CD14-positive monocyte (primary cell): Measurements from ENCODE around the gene ZNF224. TPM values are rescaled to one million over a fixed set of nuclear protein-coding genes. Genes with fewer than 3 reads are reported as not detected.

Experiments
- DNase-seq, 3 donors: peaks; one replicate each; pipeline ENCODE4 v3.0.0-alpha.2; 2011 to 2022
- H2AFZ ChIP-seq: 2 replicates; pipeline ENCODE4 v1.6.0; 2012; ENCODE audit warnings: mild to moderate bottlenecking, low read depth, low read length, inconsistent platforms; ENCODE audit not compliant: insufficient read depth, poor library complexity, severe bottlenecking
- H3K27ac ChIP-seq, 2 donors: 1 replicate in 1 of 2; 2 replicates in 1 of 2; pipeline ENCODE4 v1.5.1; 2012 to 2013; ENCODE audit warnings: low read length in 2 of 2, control low read depth in 1 of 2, inconsistent platforms in 1 of 2, low read depth in 1 of 2, mild to moderate bottlenecking in 1 of 2
- H3K27me3 ChIP-seq, 2 donors: one replicate each; pipeline versions ENCODE4 v1.6.0 to v1.6.1; 2011 to 2013; ENCODE audit warnings: low read length in 2 of 2; ENCODE audit not compliant: control insufficient read depth in 2 of 2, insufficient read depth in 2 of 2
- H3K36me3 ChIP-seq, 2 donors: replicated peaks in 1 of 2; 1 replicate in 1 of 2; 2 replicates in 1 of 2; pipeline versions ENCODE4 v1.5.1 to v1.6.1; 2012 to 2013; ENCODE audit warnings: low read length in 2 of 2, control low read depth in 1 of 2, inconsistent platforms in 1 of 2, mild to moderate bottlenecking in 1 of 2; ENCODE audit not compliant: insufficient read depth in 2 of 2, control insufficient read depth in 1 of 2
- H3K4me1 ChIP-seq, 2 donors: 1 replicate in 1 of 2; 2 replicates in 1 of 2; pipeline versions ENCODE4 v1.5.1 to v1.6.1; 2012 to 2013; ENCODE audit warnings: low read length in 2 of 2, control low read depth in 1 of 2, inconsistent platforms in 1 of 2, mild to moderate bottlenecking in 1 of 2, moderate library complexity in 1 of 2; ENCODE audit not compliant: insufficient read depth in 2 of 2, control insufficient read depth in 1 of 2
- H3K4me2 ChIP-seq: replicated peaks from 2 replicates; pipeline ENCODE3; 2012; ENCODE audit warnings: low read length, moderate library complexity, mild to moderate bottlenecking; ENCODE audit not compliant: poor library complexity, severe bottlenecking; ENCODE audit errors: extremely low read depth
- H3K4me3 ChIP-seq, 3 experiments: fragments of 200-600 bp in 1 of 3; sonication (generic) in 1 of 3; replicated peaks in 1 of 3; 1 replicate in 2 of 3; 2 replicates in 1 of 3; pipeline ENCODE4 v1.5.1; 2011 to 2013; ENCODE audit warnings: low read length in 3 of 3, mild to moderate bottlenecking in 3 of 3, control low read depth in 2 of 3, low read depth in 2 of 3, inconsistent platforms in 1 of 3, moderate library complexity in 1 of 3
- H3K79me2 ChIP-seq: 2 replicates; pipeline ENCODE4 v1.6.0; 2012; ENCODE audit warnings: mild to moderate bottlenecking, control low read depth, inconsistent platforms, low read length, moderate library complexity; ENCODE audit not compliant: insufficient read depth
- H3K9ac ChIP-seq: 2 replicates; pipeline ENCODE4 v1.6.0; 2017; ENCODE audit warnings: low read length, mild to moderate bottlenecking; ENCODE audit not compliant: insufficient read depth, poor library complexity, severe bottlenecking
- H3K9me3 ChIP-seq, 2 donors: replicated peaks in 1 of 2; 1 replicate in 1 of 2; 2 replicates in 1 of 2; pipeline versions ENCODE4 v1.5.1 to v1.6.1; 2012 to 2013; ENCODE audit warnings: low read length in 2 of 2, control low read depth in 1 of 2; ENCODE audit not compliant: control insufficient read depth in 1 of 2, insufficient read depth in 1 of 2
- H4K20me1 ChIP-seq: 2 replicates; pipeline ENCODE4 v1.6.0; 2012; ENCODE audit warnings: mild to moderate bottlenecking, low read length, control low read depth, moderate library complexity; ENCODE audit not compliant: insufficient read depth
- H3K27ac Mint-ChIP-seq, 7 donors: one replicate each; pipeline ENCODE4 v1.8.0; 2020; ENCODE audit warnings: mild to moderate bottlenecking in 7 of 7, mixed read lengths in 7 of 7, moderate library complexity in 6 of 7, inconsistent platforms in 2 of 7
- H3K27me3 Mint-ChIP-seq, 3 donors: one replicate each; pipeline ENCODE4 v1.8.0; 2021 to 2022; ENCODE audit warnings: low read depth in 3 of 3, mild to moderate bottlenecking in 3 of 3, mixed read lengths in 3 of 3, moderate library complexity in 3 of 3, inconsistent platforms in 1 of 3
- H3K36me3 Mint-ChIP-seq, 2 donors: one replicate each; pipeline ENCODE4 v1.8.0; 2020; ENCODE audit warnings: mixed read lengths in 2 of 2, inconsistent platforms in 1 of 2, mild to moderate bottlenecking in 1 of 2
- H3K4me1 Mint-ChIP-seq: one replicate; pipeline ENCODE4 v1.8.0; 2020; ENCODE audit warnings: mild to moderate bottlenecking, mixed read lengths
- H3K4me3 Mint-ChIP-seq, 2 donors: one replicate each; pipeline ENCODE4 v1.8.0; 2020; ENCODE audit warnings: mild to moderate bottlenecking in 2 of 2, mixed read lengths in 2 of 2, moderate library complexity in 1 of 2
- H3K9me3 Mint-ChIP-seq, 7 donors: one replicate each; pipeline ENCODE4 v1.8.0; 2020 to 2022; ENCODE audit warnings: mixed read lengths in 7 of 7, mild to moderate bottlenecking in 6 of 7, moderate library complexity in 6 of 7, inconsistent platforms in 2 of 7
- WGBS: methylation state at CpG from one replicate; pipeline ENCODE4 v1.1.5; 2013; ENCODE audit warnings: missing lambda C conversion rate; ENCODE audit not compliant: insufficient coverage; 5-methylcytosine and 5-hydroxymethylcytosine counted together
- intact Hi-C, 2 donors: fragments of 100-400 bp; cut with micrococcal nuclease; formaldehyde crosslinking; loops; one replicate each; pipeline versions ENCODE4 v1.15.0 to v1.15.1; 2023
- polyA plus RNA-seq, 3 donors: library from polyadenylated mRNA; depleted of rRNA in 1 of 3; unstranded in 2 of 3; stranded (reverse) in 1 of 3; fragments of 300-500 nt in 2 of 3; fragments of >200 nt in 1 of 3; fragmentation: Illumina TruSeq in 2 of 3; gene quantifications; 1 replicate in 2 of 3; 2 replicates in 1 of 3; pipeline ENCODE4 v1.2.3, GENCODE V29; 2012 to 2021
- small RNA-seq: library from RNA; depleted of rRNA; stranded (forward); fragments of <200 nt; gene quantifications from one replicate; pipeline ENCODE3, GENCODE V24; 2012; ENCODE audit warnings: low read depth; ENCODE audit not compliant: insufficient read length
- TF ChIP-seq, protein P1 (sequence below): fragments of 200-600 bp; IDR thresholded peaks from one replicate; pipeline ENCODE4 v1.8.0; 2022; ENCODE audit warnings: antibody characterized with exemption, mild to moderate bottlenecking

ZNF224 gene
- polyA plus RNA-seq, 3 donors = 2.9 to 30.1 (median 3.5) TPM

DNA sequence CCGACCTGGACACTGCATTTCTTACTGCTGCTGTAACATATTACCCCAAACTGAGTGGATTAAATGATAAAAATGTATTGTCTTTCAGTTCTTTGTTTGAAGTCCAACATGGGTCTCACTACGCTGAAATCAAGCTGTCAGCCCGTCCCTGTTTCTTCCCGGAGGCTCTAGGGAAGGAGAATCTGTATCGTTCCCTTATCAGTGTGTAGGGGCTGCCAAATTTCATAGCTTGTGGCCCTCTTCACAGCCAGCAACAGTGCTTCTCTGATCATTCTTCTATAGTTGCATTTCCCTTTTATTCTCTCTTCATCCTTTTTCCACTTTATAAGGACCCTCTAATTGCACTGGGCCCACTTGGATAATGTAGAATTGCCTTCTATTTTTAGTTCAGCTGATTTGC lies 57.3 kb downstream of the ZNF224 start:
- WGBS = 100% methylated on average over 2 of the region's 5 CpGs

DNA sequence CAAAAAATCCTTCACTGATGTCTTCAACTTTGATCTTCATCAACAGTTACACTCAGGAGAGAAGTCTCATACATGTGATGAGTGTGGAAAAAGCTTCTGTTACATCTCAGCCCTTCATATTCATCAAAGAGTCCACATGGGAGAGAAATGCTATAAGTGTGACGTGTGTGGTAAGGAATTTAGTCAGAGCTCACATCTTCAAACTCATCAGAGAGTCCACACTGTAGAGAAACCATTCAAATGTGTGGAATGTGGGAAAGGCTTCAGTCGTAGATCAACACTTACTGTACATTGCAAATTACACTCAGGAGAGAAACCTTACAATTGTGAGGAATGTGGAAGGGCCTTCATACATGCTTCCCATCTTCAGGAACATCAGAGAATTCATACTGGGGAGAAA lies 62.3 kb downstream of the ZNF224 start:
- Histone ChIP-seq H3K27me3 (no peaks in the 10 kb centered on the region), H3K27ac (no peak overlapping the region), H4K20me1 (no peaks in the 10 kb centered on the region), H3K4me2 (no peak overlapping the region), H3K4me3 (peak overlapping the region in 1 of 3 experiments; percentile 26), H3K4me1 (no peaks in the 10 kb centered on the region), H3K36me3 (peaks cover 36 to 62% of the 10 kb centered on the region in 2 donors), H3K9ac (no peak overlapping the region), H2AFZ (no peak overlapping the region), H3K9me3 (peaks cover 48 to 92% of the 10 kb centered on the region in 2 donors), H3K79me2 (no peaks in the 10 kb centered on the region)
- TF ChIP-seq, protein P1, sequence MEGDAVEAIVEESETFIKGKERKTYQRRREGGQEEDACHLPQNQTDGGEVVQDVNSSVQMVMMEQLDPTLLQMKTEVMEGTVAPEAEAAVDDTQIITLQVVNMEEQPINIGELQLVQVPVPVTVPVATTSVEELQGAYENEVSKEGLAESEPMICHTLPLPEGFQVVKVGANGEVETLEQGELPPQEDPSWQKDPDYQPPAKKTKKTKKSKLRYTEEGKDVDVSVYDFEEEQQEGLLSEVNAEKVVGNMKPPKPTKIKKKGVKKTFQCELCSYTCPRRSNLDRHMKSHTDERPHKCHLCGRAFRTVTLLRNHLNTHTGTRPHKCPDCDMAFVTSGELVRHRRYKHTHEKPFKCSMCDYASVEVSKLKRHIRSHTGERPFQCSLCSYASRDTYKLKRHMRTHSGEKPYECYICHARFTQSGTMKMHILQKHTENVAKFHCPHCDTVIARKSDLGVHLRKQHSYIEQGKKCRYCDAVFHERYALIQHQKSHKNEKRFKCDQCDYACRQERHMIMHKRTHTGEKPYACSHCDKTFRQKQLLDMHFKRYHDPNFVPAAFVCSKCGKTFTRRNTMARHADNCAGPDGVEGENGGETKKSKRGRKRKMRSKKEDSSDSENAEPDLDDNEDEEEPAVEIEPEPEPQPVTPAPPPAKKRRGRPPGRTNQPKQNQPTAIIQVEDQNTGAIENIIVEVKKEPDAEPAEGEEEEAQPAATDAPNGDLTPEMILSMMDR = no peak
- H3K27ac Mint-ChIP-seq = no peak overlapping the region
- H3K36me3 Mint-ChIP-seq = peaks cover 52 to 59% of the 10 kb centered on the region in 2 donors
- H3K9me3 Mint-ChIP-seq = peaks cover 51 to 81% (median 64%) of the 10 kb centered on the region in 7 donors
- no peaks in the 10 kb centered on the region for H3K4me1 Mint-ChIP-seq
- H3K27me3 Mint-ChIP-seq = peaks cover 0 to 3% (median 3%) of the 10 kb centered on the region in 3 donors
- no peak for DNase-seq
- intact Hi-C loops = no loop called here
- H3K4me3 Mint-ChIP-seq = no peak overlapping the region
- WGBS = no CpG with 5 or more reads among the region's 2 CpGs

More for the DNA sequence above, 57.3 kb downstream of the ZNF224 start:
- Histone ChIP-seq H3K27ac (no peak overlapping the region), H3K4me3 (no peak overlapping the region), H2AFZ (no peak overlapping the region), H3K9me3 (peaks cover 13 to 42% of the 10 kb centered on the region in 2 donors), H3K9ac (no peak overlapping the region), H3K4me1 (no peaks in the 10 kb centered on the region), H3K4me2 (no peak overlapping the region), H4K20me1 (no peaks in the 10 kb centered on the region), H3K79me2 (no peaks in the 10 kb centered on the region), H3K27me3 (no peaks in the 10 kb centered on the region), H3K36me3 (peaks cover 57 to 97% of the 10 kb centered on the region in 2 donors)
- Mint-ChIP-seq H3K4me3 (no peak overlapping the region), H3K9me3 (peaks cover 21 to 46% (median 41%) of the 10 kb centered on the region in 7 donors), H3K36me3 (peaks cover 68 to 82% of the 10 kb centered on the region in 2 donors), H3K4me1 (no peaks in the 10 kb centered on the region), H3K27ac (peak overlapping the region in 1 of 7 donors; percentile 14), H3K27me3 (no peaks in the 10 kb centered on the region)
- intact Hi-C loops = no loop called here
- TF ChIP-seq, protein P1 = no peak
- no peak for DNase-seq

Small RNA genes lying within 50 kb of the gene (small RNA-seq; reads per million reads assigned to genes)
- not detected for gene RNU6-902P

Other genes starting within 250 kb of the ZNF224 start
- gene ZNF404, start 210.4 kb upstream of the ZNF224 start, polyA plus RNA-seq = under 1 TPM in 1 of 3 donors, not detected in 2; 0.44 TPM
- gene ZNF45, start 159.1 kb upstream of the ZNF224 start, polyA plus RNA-seq = 1 to 10 TPM; 2.1 to 6.3 (median 6.0) TPM
- under 1 TPM in 2 of 3 donors, not detected in 1; 0.13 to 0.29 TPM for gene ZNF221, start 143.1 kb upstream of the ZNF224 start, polyA plus RNA-seq
- 1 to 10 TPM; 1.2 to 3.0 (median 1.4) TPM for gene ZNF155, start 110.2 kb upstream of the ZNF224 start, polyA plus RNA-seq
- 1 to 10 TPM; 1.0 to 3.9 (median 1.3) TPM for gene ZNF230, start 91.4 kb upstream of the ZNF224 start, polyA plus RNA-seq
- gene ZNF222, start 69.0 kb upstream of the ZNF224 start, polyA plus RNA-seq = 1 to 10 TPM; 1.0 to 1.5 (median 1.1) TPM
- 1 to 10 TPM; 1.1 to 2.0 (median 1.2) TPM for gene ZNF223, start 42.3 kb upstream of the ZNF224 start, polyA plus RNA-seq
- gene ZNF284, start 22.2 kb upstream of the ZNF224 start, polyA plus RNA-seq = 1 to 10 TPM in 1 of 3 donors, under 1 TPM in 2; 0.04 to 1.3 (median 0.13) TPM
- 1 to 10 TPM in 1 of 3 donors, under 1 TPM in 2; 0.86 to 1.1 (median 0.93) TPM for gene ZNF225, start 19.0 kb downstream of the ZNF224 start, polyA plus RNA-seq
- gene ZNF234, start 47.2 kb downstream of the ZNF224 start, polyA plus RNA-seq = 1 to 10 TPM in 2 of 3 donors, under 1 TPM in 1; 0.73 to 2.3 (median 2.2) TPM
- 10 to 100 TPM in 2 of 3 donors, 1 to 10 TPM in 1; 9.3 to 16.6 (median 16.3) TPM for gene ZNF226, start 70.7 kb downstream of the ZNF224 start, polyA plus RNA-seq
- 1 to 10 TPM; 2.6 to 4.9 (median 3.8) TPM for gene ZNF227, start 118.2 kb downstream of the ZNF224 start, polyA plus RNA-seq
- gene ZNF233, start 165.5 kb downstream of the ZNF224 start, polyA plus RNA-seq = under 1 TPM in 2 of 3 donors, not detected in 1; 0.05 to 0.08 TPM
- gene ZNF235, start 210.7 kb downstream of the ZNF224 start, polyA plus RNA-seq = 1 to 10 TPM in 1 of 3 donors, under 1 TPM in 2; 0.64 to 3.0 (median 0.92) TPM